GM23248 (cell line): ENCODE measurements around the gene GALNT5. TPM values are rescaled to one million over a fixed set of nuclear protein-coding genes. Genes with fewer than 3 reads are reported as not detected.
A peak's percentile ranks its signal among the peaks of the same experiment; 100 is the strongest.

ENCODE experiments used
- DNase-seq: peaks from one replicate; pipeline ENCODE4 v3.0.0-alpha.2; 2015
- H2AFZ ChIP-seq: fragments of 200-600 bp; sonication (generic); 2 replicates; pipeline ENCODE4 v1.6.1; 2016; ENCODE audit warnings: antibody characterized with exemption
- H3F3A ChIP-seq: fragments of 200-600 bp; sonication (generic); 2 replicates; pipeline ENCODE4 v1.6.1; 2016; ENCODE audit warnings: mild to moderate bottlenecking, antibody characterized with exemption, mixed run types; ENCODE audit not compliant: insufficient read depth
- H3K27ac ChIP-seq: fragments of 200-600 bp; sonication (generic); 2 replicates; pipeline ENCODE4 v1.5.1; 2016; ENCODE audit warnings: mild to moderate bottlenecking
- H3K27me3 ChIP-seq: fragments of 200-600 bp; sonication (generic); replicated peaks from 2 replicates; pipeline ENCODE4 v1.6.1; 2016; ENCODE audit warnings: mild to moderate bottlenecking; ENCODE audit not compliant: insufficient read depth
- H3K36me3 ChIP-seq: fragments of 200-600 bp; sonication (generic); 2 replicates; pipeline ENCODE4 v1.6.1; 2016; ENCODE audit warnings: low read depth, mild to moderate bottlenecking
- H3K4me1 ChIP-seq: fragments of 200-600 bp; sonication (generic); 2 replicates; pipeline ENCODE4 v1.6.1; 2016; ENCODE audit warnings: mild to moderate bottlenecking; ENCODE audit not compliant: insufficient read depth
- H3K4me2 ChIP-seq: fragments of 200-600 bp; sonication (generic); one replicate; pipeline ENCODE4 v1.6.1; 2016; ENCODE audit warnings: mild to moderate bottlenecking; ENCODE audit not compliant: unreplicated experiment
- H3K4me3 ChIP-seq: fragments of 200-600 bp; sonication (generic); 2 replicates; pipeline ENCODE4 v1.5.1; 2016; ENCODE audit warnings: mild to moderate bottlenecking
- H3K79me2 ChIP-seq: fragments of 200-600 bp; sonication (generic); 2 replicates; pipeline ENCODE4 v1.6.1; 2016; ENCODE audit warnings: mild to moderate bottlenecking; ENCODE audit not compliant: insufficient read depth
- H3K9ac ChIP-seq: fragments of 200-600 bp; sonication (generic); 2 replicates; pipeline ENCODE4 v1.6.1; 2016; ENCODE audit warnings: mild to moderate bottlenecking
- H3K9me2 ChIP-seq: fragments of 200-600 bp; sonication (generic); 2 replicates; pipeline ENCODE4 v1.6.1; 2016; ENCODE audit warnings: mixed run types, mild to moderate bottlenecking, moderate library complexity; ENCODE audit not compliant: insufficient read depth
- H3K9me3 ChIP-seq: fragments of 200-600 bp; sonication (generic); one replicate; pipeline ENCODE4 v1.6.1; 2017; ENCODE audit warnings: low read depth
- H4K20me1 ChIP-seq: fragments of 200-600 bp; sonication (generic); 2 replicates; pipeline ENCODE4 v1.6.0; 2016; ENCODE audit not compliant: insufficient read depth
- EZH2 ChIP-seq: fragments of 200-600 bp; sonication (generic); IDR thresholded peaks from 2 replicates; pipeline ENCODE4 v1.6.1; 2018; ENCODE audit warnings: antibody characterized with exemption, mild to moderate bottlenecking; ENCODE audit not compliant: insufficient read depth, poor library complexity, severe bottlenecking
- EZH2phosphoT487 ChIP-seq: fragments of 200-600 bp; sonication (generic); IDR thresholded peaks from 2 replicates; pipeline ENCODE4 v1.6.1; 2018; ENCODE audit warnings: antibody characterized with exemption, moderate library complexity, mild to moderate bottlenecking, low read depth; ENCODE audit not compliant: insufficient read depth
- WGBS, 2 experiments: methylation state at CpG; one replicate each; pipeline ENCODE4 v1.1.6; 2015 to 2017; ENCODE audit warnings: low lambda C conversion rate in 2 of 2, low coverage in 1 of 2; ENCODE audit errors: missing lambda C conversion rate in 2 of 2; 5-methylcytosine and 5-hydroxymethylcytosine counted together
- in situ Hi-C: fragments of 300-500 bp; cut with MboI; formaldehyde crosslinking; loops from 2 replicates; pipeline ENCODE4 v1.15.0; 2020
- polyA plus RNA-seq: library from polyadenylated mRNA; unstranded; fragments of >200 nt; fragmentation: Nextera tagmentation; extraction: Ambion mirVana; gene quantifications from 2 replicates; pipeline ENCODE4 v1.2.1, GENCODE V29; 2016
- total RNA-seq: library from RNA; depleted of rRNA; stranded (reverse); fragments of >200 nt; shearing (Covaris generic); gene quantifications from 2 replicates; pipeline ENCODE4 v1.2.3, GENCODE V29; 2014

GALNT5 gene
- total and polyA plus RNA-seq, 2 experiments from 2014 or later, result 83.5 to 114 TPM

DNA sequence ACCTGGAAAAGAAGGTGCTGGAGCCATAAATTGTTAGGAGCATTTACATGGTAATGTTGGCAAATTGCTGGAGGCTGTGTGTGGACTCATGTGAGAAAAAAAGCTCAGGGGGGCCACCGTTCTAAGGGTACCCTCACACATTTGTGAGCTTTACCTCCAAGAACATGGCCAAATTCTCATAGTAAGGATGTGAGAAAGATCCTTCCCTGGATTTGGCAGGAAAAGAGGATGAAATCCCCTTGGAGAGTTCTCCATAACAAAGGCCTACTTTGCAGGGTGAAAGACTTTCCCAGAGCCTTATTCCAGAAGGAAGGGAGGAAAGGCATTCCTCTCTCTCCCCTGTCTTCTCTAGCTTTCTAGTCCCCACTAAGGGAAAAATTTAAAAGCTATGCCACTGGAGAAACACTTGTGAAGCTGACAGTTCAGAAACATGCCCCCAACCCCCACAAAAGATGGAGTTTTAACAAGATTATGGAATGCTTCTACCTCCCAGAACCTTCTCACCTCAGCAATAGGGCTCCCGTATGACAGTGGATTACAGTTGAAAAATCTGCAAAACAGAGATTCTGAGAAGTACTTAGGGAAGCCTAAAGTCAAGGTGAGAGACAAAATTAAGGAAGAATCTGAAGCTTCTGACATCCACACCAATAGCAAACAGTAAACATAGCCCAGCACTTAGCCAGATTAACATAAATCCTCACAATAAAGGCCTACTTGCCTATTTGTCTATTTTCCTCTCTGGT is 88.3 kb downstream of the GALNT5 start:
- no peak overlapping the region for H3K4me3 ChIP-seq
- 70 to 73% methylated on average over 2 of the region's 2 CpGs for whole genome bisulfite sequencing, 2 experiments
- no peak for DNase-seq
- in situ Hi-C loops, result loop anchor here (25.0 kb wide), 1 partner anchor 666 kb away; no protein-coding TSS in a partner anchor
- H3K4me2 ChIP-seq, result no peak overlapping the region
- no peaks in the 10 kb centered on the region for H3K27me3 ChIP-seq
- no peak overlapping the region for H2AFZ ChIP-seq
- no peak overlapping the region for H3K27ac ChIP-seq
- H3K9me2 ChIP-seq, result peaks cover under 1% of the 10 kb centered on the region; the same call in 1 of the 2 replicates
- H3F3A ChIP-seq, result peaks cover 14% of the 10 kb centered on the region
- TF ChIP-seq EZH2phosphoT487 (no peak), EZH2 (no peak)
- no peaks in the 10 kb centered on the region for H3K36me3 ChIP-seq
- H3K4me1 ChIP-seq, result peaks cover 26% of the 10 kb centered on the region
- H3K9me3 ChIP-seq, result no peaks in the 10 kb centered on the region
- no peaks in the 10 kb centered on the region for H3K79me2 ChIP-seq
- no peaks in the 10 kb centered on the region for H4K20me1 ChIP-seq
- H3K9ac ChIP-seq, result no peak overlapping the region

DNA sequence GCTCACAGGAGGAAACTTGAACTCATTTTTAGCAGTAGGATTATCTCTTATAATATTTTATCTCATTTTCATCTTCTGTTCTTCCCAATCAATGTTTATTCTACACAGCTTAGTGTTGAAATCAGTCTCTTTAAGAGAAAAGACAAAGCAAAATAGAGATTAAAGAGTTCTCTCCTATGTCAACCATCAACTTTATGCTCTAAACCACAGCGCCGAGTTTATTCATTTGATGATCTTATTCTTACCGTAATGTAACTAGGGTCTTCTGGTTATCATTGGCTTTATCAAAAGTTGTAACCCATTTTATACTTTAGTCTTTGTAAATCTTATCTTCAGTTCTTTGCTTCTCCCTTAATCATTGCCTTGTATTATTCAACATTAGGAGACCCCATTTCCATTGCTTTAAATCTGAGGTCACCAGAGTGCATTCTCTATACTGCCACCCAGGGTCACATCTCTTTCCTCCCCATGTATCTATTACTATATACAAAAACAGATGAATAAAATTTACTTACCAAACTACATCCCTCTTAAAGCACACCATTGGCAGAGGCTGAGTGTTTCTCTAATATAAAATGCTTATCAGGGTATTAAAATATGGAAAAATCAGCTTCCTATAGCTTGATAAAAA is 90.9 kb downstream of the GALNT5 start:
- TF ChIP-seq EZH2phosphoT487, result no peak
- DNase-seq, result no peak
- Histone ChIP-seq H3K27me3 (no peaks in the 10 kb centered on the region), H3K4me1 (peaks cover 25% of the 10 kb centered on the region), H3F3A (peaks cover 14% of the 10 kb centered on the region), H3K9ac (no peak overlapping the region), H3K4me2 (no peak overlapping the region), H3K9me2 (peaks cover 3% of the 10 kb centered on the region; the same call in 1 of the 2 replicates), H3K79me2 (no peaks in the 10 kb centered on the region), H3K9me3 (no peaks in the 10 kb centered on the region), H2AFZ (no peak overlapping the region), H3K4me3 (no peak overlapping the region), H4K20me1 (no peaks in the 10 kb centered on the region), H3K36me3 (no peaks in the 10 kb centered on the region), H3K27ac (no peak overlapping the region)
- WGBS, 2 experiments, result 65 to 70% methylated on average over 3 of the region's 3 CpGs
- in situ Hi-C loops, result loop anchor here (25.0 kb wide), 1 partner anchor 664 kb away; no protein-coding TSS in a partner anchor

GRCh38 chr2:157349949-157350515 is 92.5 kb downstream of the GALNT5 start:
- Histone ChIP-seq H4K20me1 (no peaks in the 10 kb centered on the region), H2AFZ (no peak overlapping the region), H3K9me3 (no peaks in the 10 kb centered on the region), H3K9me2 (peaks cover 3% of the 10 kb centered on the region; the same call in 1 of the 2 replicates), H3F3A (peaks cover 14% of the 10 kb centered on the region), H3K9ac (no peak overlapping the region), H3K79me2 (no peaks in the 10 kb centered on the region), H3K36me3 (no peaks in the 10 kb centered on the region), H3K4me1 (peaks cover 25% of the 10 kb centered on the region), H3K27me3 (no peaks in the 10 kb centered on the region), H3K4me3 (no peak overlapping the region), H3K4me2 (peak overlapping the region; percentile 57), H3K27ac (0 out of 2 replicates have a peak overlapping the region, but pooled peaks have one; percentile 10)
- in situ Hi-C loops, result loop anchor here (25.0 kb wide), 1 partner anchor 662 kb away; no protein-coding TSS in a partner anchor
- TF ChIP-seq EZH2 (no peak), EZH2phosphoT487 (no peak)
- peak; percentile 84 for DNase-seq
- WGBS, 2 experiments, result 0 to 7% methylated on average over 1 of the region's 1 CpG

DNA sequence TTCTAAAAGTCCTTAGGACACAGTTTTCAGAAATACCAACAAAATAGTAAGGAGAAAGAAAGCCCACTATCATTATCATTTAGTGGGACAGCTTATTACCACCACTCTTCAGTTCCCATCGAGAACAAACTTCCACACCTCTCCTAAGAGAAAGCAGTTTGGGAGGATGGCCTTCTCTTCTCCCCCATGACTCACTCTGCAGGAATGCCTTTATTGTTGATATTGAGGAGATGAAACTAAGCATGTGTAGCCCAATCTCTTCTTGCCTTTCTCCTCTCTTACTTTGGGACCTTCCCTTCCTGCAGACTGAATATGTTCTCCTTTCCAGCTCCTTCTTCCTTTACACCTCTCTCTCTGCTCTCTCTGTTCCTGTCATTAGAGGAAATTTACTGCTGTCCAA is 98.1 kb downstream of the GALNT5 start:
- 79 to 88% methylated on average over 1 of the region's 1 CpG for WGBS, 2 experiments
- no peaks in the 10 kb centered on the region for H3K27me3 ChIP-seq
- H2AFZ ChIP-seq, result no peak overlapping the region
- H4K20me1 ChIP-seq, result no peaks in the 10 kb centered on the region
- H3K79me2 ChIP-seq, result no peaks in the 10 kb centered on the region
- H3K9me2 ChIP-seq, result peaks cover 3% of the 10 kb centered on the region; the same call in 1 of the 2 replicates
- peak; percentile 49 for DNase-seq
- no peak overlapping the region for H3K9ac ChIP-seq
- TF ChIP-seq EZH2phosphoT487 (no peak), EZH2 (no peak)
- in situ Hi-C loops, result no loop called here
- H3K36me3 ChIP-seq, result no peaks in the 10 kb centered on the region
- peaks cover 2% of the 10 kb centered on the region; the same call in 1 of the 2 replicates for H3F3A ChIP-seq
- peaks cover 16% of the 10 kb centered on the region for H3K4me1 ChIP-seq
- no peak overlapping the region for H3K4me3 ChIP-seq
- H3K4me2 ChIP-seq, result no peak overlapping the region
- H3K9me3 ChIP-seq, result no peaks in the 10 kb centered on the region
- H3K27ac ChIP-seq, result no peak overlapping the region
